Right lobe of liver (tissue), 4 donors: ENCODE results near the gene FAR2.

Experiments
- POLR2A ChIP-seq: fragments of 450-650 bp; IDR thresholded peaks from one replicate; pipeline ENCODE4 v1.6.1; 2017; ENCODE audit warnings: antibody characterized with exemption, mild to moderate bottlenecking
- TF ChIP-seq, protein P1 (sequence below), 4 donors: fragments of 200-600 bp in 3 of 4; fragments of 450-650 bp in 1 of 4; IDR thresholded peaks; one replicate each; pipeline versions ENCODE4 v1.5.1 to v1.8.0; 2016 to 2022; ENCODE audit warnings: antibody characterized with exemption in 4 of 4, mild to moderate bottlenecking in 2 of 4
- donor health status: DM: no; HTN: no; CAD: no.
- donor health status: DM: no; HTN: no; CAD: no.
- donor health status: DM: no; HTN: yes; CAD: no.

DNA sequence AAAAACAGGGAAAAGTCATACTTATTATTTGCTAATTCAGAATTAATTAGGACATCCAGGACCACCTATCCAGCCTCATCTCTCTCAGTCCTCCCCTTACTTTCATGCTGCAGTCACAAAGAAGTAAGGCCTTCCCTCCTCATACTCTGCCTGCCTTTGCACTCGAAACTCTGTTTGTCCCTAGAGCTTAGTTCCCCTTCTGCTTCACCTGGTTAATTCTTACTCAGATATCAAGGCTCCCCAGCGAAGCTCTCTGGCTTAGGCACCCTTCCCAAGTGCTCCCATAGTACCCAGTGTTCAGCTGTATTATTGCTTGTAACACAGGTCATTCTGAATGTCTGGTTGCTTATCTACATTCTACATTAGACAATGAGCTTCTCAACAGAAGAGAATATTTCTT is 150.6 kb downstream of the FAR2 start:
- TF ChIP-seq, protein P1, sequence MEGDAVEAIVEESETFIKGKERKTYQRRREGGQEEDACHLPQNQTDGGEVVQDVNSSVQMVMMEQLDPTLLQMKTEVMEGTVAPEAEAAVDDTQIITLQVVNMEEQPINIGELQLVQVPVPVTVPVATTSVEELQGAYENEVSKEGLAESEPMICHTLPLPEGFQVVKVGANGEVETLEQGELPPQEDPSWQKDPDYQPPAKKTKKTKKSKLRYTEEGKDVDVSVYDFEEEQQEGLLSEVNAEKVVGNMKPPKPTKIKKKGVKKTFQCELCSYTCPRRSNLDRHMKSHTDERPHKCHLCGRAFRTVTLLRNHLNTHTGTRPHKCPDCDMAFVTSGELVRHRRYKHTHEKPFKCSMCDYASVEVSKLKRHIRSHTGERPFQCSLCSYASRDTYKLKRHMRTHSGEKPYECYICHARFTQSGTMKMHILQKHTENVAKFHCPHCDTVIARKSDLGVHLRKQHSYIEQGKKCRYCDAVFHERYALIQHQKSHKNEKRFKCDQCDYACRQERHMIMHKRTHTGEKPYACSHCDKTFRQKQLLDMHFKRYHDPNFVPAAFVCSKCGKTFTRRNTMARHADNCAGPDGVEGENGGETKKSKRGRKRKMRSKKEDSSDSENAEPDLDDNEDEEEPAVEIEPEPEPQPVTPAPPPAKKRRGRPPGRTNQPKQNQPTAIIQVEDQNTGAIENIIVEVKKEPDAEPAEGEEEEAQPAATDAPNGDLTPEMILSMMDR (IDR thresholded peaks at IDR 0.05) = no peak
- no peak for TF ChIP-seq POLR2A
